ENCODE measurements around the gene BMP8B.
"Not testable (repeated sequence)": the region's sequence is repeated elsewhere in the genome, so short reads cannot be mapped to it uniquely, and the experiment has no call there.

BMP8B gene

GRCh38 chr1:39777306-39777705, 11.4 kb downstream of the BMP8B start:
- Histone ChIP-seq H3K27me3 (ENCODE audit: control insufficient read depth in 1 of 2, insufficient read depth in 2 of 2, low read length in 2 of 2) (peaks cover 0 to 2% of the 10 kb centered on the region in 2 donors), H3K9ac (ENCODE audit: low read length in 2 of 2) (no peak overlapping the region), H3K36me3 (ENCODE audit: control insufficient read depth in 2 of 2, insufficient read depth in 2 of 2, low read length in 2 of 2) (no peaks in the 10 kb centered on the region), H3K27ac (ENCODE audit: low read length) (no peak overlapping the region), H3K4me3 (ENCODE audit: low read length in 2 of 2) (no peak overlapping the region), H3K4me1 (ENCODE audit: control insufficient read depth, insufficient read depth, low read length) (no peaks in the 10 kb centered on the region), H3K9me3 (ENCODE audit: control insufficient read depth in 2 of 2, low read length in 2 of 2) (no peaks in the 10 kb centered on the region)

GRCh38 chr1:39776886-39777285, 11.8 kb downstream of the BMP8B start:
- H3K4me1 ChIP-seq (ENCODE audit: control insufficient read depth, insufficient read depth, low read length): no peaks in the 10 kb centered on the region
- H3K9ac ChIP-seq (ENCODE audit: low read length in 2 of 2): no peak overlapping the region
- H3K4me3 ChIP-seq (ENCODE audit: low read length in 2 of 2): no peak overlapping the region
- H3K9me3 ChIP-seq (ENCODE audit: control insufficient read depth in 2 of 2, low read length in 2 of 2): no peaks in the 10 kb centered on the region
- H3K27me3 ChIP-seq (ENCODE audit: control insufficient read depth in 1 of 2, insufficient read depth in 2 of 2, low read length in 2 of 2): peaks cover 0 to 2% of the 10 kb centered on the region in 2 donors
- H3K36me3 ChIP-seq (ENCODE audit: control insufficient read depth in 2 of 2, insufficient read depth in 2 of 2, low read length in 2 of 2): no peaks in the 10 kb centered on the region
- no peak overlapping the region for H3K27ac ChIP-seq (ENCODE audit: low read length)

- Histone ChIP-seq H3K4me3 (ENCODE audit: low read length in 2 of 2) (no peak overlapping the region), H3K9me3 (ENCODE audit: control insufficient read depth in 2 of 2, low read length in 2 of 2) (no peaks in the 10 kb centered on the region), H3K9ac (ENCODE audit: low read length in 2 of 2) (no peak overlapping the region), H3K36me3 (ENCODE audit: control insufficient read depth in 2 of 2, insufficient read depth in 2 of 2, low read length in 2 of 2) (no peaks in the 10 kb centered on the region), H3K27me3 (ENCODE audit: control insufficient read depth in 1 of 2, insufficient read depth in 2 of 2, low read length in 2 of 2) (peaks cover 0 to 2% of the 10 kb centered on the region in 2 donors), H3K27ac (ENCODE audit: low read length) (no peak overlapping the region), H3K4me1 (ENCODE audit: control insufficient read depth, insufficient read depth, low read length) (no peaks in the 10 kb centered on the region)
These were observed 12.3 kb downstream of the BMP8B start for GRCh38 chr1:39776400-39776713.

GRCh38 chr1:39775676-39776399, 12.8 kb downstream of the BMP8B start:
- not testable (repeated sequence) for H3K36me3 ChIP-seq (ENCODE audit: control insufficient read depth in 2 of 2, insufficient read depth in 2 of 2, low read length in 2 of 2); H3K9ac ChIP-seq (ENCODE audit: low read length in 2 of 2); H3K27me3 ChIP-seq (ENCODE audit: control insufficient read depth in 1 of 2, insufficient read depth in 2 of 2, low read length in 2 of 2); H3K4me3 ChIP-seq (ENCODE audit: low read length in 2 of 2); H3K27ac ChIP-seq (ENCODE audit: low read length); H3K4me1 ChIP-seq (ENCODE audit: control insufficient read depth, insufficient read depth, low read length); H3K9me3 ChIP-seq (ENCODE audit: control insufficient read depth in 2 of 2, low read length in 2 of 2)

GRCh38 chr1:39775141-39775540, 13.5 kb downstream of the BMP8B start:
- not testable (repeated sequence) for H3K4me1 ChIP-seq (ENCODE audit: control insufficient read depth, insufficient read depth, low read length); H3K9me3 ChIP-seq (ENCODE audit: control insufficient read depth in 2 of 2, low read length in 2 of 2); H3K4me3 ChIP-seq (ENCODE audit: low read length in 2 of 2); H3K9ac ChIP-seq (ENCODE audit: low read length in 2 of 2); H3K27ac ChIP-seq (ENCODE audit: low read length); H3K27me3 ChIP-seq (ENCODE audit: control insufficient read depth in 1 of 2, insufficient read depth in 2 of 2, low read length in 2 of 2); H3K36me3 ChIP-seq (ENCODE audit: control insufficient read depth in 2 of 2, insufficient read depth in 2 of 2, low read length in 2 of 2)

GRCh38 chr1:39773369-39773979, 15.2 kb downstream of the BMP8B start:
- H3K4me3 ChIP-seq (ENCODE audit: low read length in 2 of 2); H3K9me3 ChIP-seq (ENCODE audit: control insufficient read depth in 2 of 2, low read length in 2 of 2); H3K9ac ChIP-seq (ENCODE audit: low read length in 2 of 2); H3K4me1 ChIP-seq (ENCODE audit: control insufficient read depth, insufficient read depth, low read length); H3K27me3 ChIP-seq (ENCODE audit: control insufficient read depth in 1 of 2, insufficient read depth in 2 of 2, low read length in 2 of 2); H3K36me3 ChIP-seq (ENCODE audit: control insufficient read depth in 2 of 2, insufficient read depth in 2 of 2, low read length in 2 of 2); H3K27ac ChIP-seq (ENCODE audit: low read length): not testable (repeated sequence)

- H3K36me3 ChIP-seq (ENCODE audit: control insufficient read depth in 2 of 2, insufficient read depth in 2 of 2, low read length in 2 of 2); H3K9me3 ChIP-seq (ENCODE audit: control insufficient read depth in 2 of 2, low read length in 2 of 2); H3K27ac ChIP-seq (ENCODE audit: low read length); H3K4me1 ChIP-seq (ENCODE audit: control insufficient read depth, insufficient read depth, low read length); H3K27me3 ChIP-seq (ENCODE audit: control insufficient read depth in 1 of 2, insufficient read depth in 2 of 2, low read length in 2 of 2); H3K9ac ChIP-seq (ENCODE audit: low read length in 2 of 2); H3K4me3 ChIP-seq (ENCODE audit: low read length in 2 of 2): not testable (repeated sequence)
These were observed 17.6 kb downstream of the BMP8B start, which contains the start of gene OXCT2 for GRCh38 chr1:39771022-39771532. Gene OXCT2, minus strand, starts transcription at chr1:39771348. Its CDS starts 93 bp downstream, at chr1:39771255.

- H3K27me3 ChIP-seq (ENCODE audit: control insufficient read depth in 1 of 2, insufficient read depth in 2 of 2, low read length in 2 of 2); H3K36me3 ChIP-seq (ENCODE audit: control insufficient read depth in 2 of 2, insufficient read depth in 2 of 2, low read length in 2 of 2); H3K27ac ChIP-seq (ENCODE audit: low read length); H3K4me1 ChIP-seq (ENCODE audit: control insufficient read depth, insufficient read depth, low read length); H3K9me3 ChIP-seq (ENCODE audit: control insufficient read depth in 2 of 2, low read length in 2 of 2); H3K4me3 ChIP-seq (ENCODE audit: low read length in 2 of 2); H3K9ac ChIP-seq (ENCODE audit: low read length in 2 of 2): not testable (repeated sequence)
These were observed 18.3 kb downstream of the BMP8B start for GRCh38 chr1:39770100-39771021.

- not testable (repeated sequence) for H3K27ac ChIP-seq (ENCODE audit: low read length)
These were observed 19.2 kb downstream of the BMP8B start for GRCh38 chr1:39769502-39769901.

GRCh38 chr1:39766466-39766865, 22.2 kb downstream of the BMP8B start:
- H3K9ac ChIP-seq (ENCODE audit: low read length in 2 of 2); H3K27me3 ChIP-seq (ENCODE audit: control insufficient read depth in 1 of 2, insufficient read depth in 2 of 2, low read length in 2 of 2); H3K4me3 ChIP-seq (ENCODE audit: low read length in 2 of 2); H3K4me1 ChIP-seq (ENCODE audit: control insufficient read depth, insufficient read depth, low read length); H3K9me3 ChIP-seq (ENCODE audit: control insufficient read depth in 2 of 2, low read length in 2 of 2); H3K36me3 ChIP-seq (ENCODE audit: control insufficient read depth in 2 of 2, insufficient read depth in 2 of 2, low read length in 2 of 2); H3K27ac ChIP-seq (ENCODE audit: low read length): not testable (repeated sequence)

More at GRCh38 chr1:39769502-39769901, 19.2 kb downstream of the BMP8B start:
- H3K4me3 ChIP-seq (ENCODE audit: low read length in 2 of 2); H3K4me1 ChIP-seq (ENCODE audit: control insufficient read depth, insufficient read depth, low read length); H3K36me3 ChIP-seq (ENCODE audit: control insufficient read depth in 2 of 2, insufficient read depth in 2 of 2, low read length in 2 of 2); H3K9me3 ChIP-seq (ENCODE audit: control insufficient read depth in 2 of 2, low read length in 2 of 2); H3K9ac ChIP-seq (ENCODE audit: low read length in 2 of 2); H3K27me3 ChIP-seq (ENCODE audit: control insufficient read depth in 1 of 2, insufficient read depth in 2 of 2, low read length in 2 of 2): not testable (repeated sequence)
